ENCODE measurements around the gene SLC9A9.

The SLC9A9 gene

DNA sequence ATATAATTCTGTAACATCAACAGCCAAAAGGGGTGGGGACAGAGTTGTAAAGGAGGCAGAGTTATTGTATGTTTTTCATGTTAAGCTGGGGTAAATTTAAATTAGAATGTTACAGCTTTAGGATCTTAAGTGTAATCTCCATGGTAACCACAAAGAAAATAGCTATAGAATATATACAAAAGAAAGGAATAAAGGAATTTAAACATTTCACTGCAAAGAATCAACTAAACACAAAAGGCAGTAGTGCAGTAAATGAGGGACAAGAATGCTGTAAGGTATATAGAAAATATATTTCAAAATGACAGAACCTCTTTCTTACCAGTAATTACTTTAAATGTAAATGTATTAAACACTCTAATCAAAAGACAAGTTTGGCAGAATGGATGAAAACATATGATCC, 361.7 kb downstream of the SLC9A9 start:
- DNase-seq, result no peak

- DNase-seq, result no peak
Measured at GRCh38 chr3:143484846-143485512, 363.3 kb downstream of the SLC9A9 start.

GRCh38 chr3:143483214-143483613, 365.1 kb downstream of the SLC9A9 start:
- no peak for DNase-seq

DNA sequence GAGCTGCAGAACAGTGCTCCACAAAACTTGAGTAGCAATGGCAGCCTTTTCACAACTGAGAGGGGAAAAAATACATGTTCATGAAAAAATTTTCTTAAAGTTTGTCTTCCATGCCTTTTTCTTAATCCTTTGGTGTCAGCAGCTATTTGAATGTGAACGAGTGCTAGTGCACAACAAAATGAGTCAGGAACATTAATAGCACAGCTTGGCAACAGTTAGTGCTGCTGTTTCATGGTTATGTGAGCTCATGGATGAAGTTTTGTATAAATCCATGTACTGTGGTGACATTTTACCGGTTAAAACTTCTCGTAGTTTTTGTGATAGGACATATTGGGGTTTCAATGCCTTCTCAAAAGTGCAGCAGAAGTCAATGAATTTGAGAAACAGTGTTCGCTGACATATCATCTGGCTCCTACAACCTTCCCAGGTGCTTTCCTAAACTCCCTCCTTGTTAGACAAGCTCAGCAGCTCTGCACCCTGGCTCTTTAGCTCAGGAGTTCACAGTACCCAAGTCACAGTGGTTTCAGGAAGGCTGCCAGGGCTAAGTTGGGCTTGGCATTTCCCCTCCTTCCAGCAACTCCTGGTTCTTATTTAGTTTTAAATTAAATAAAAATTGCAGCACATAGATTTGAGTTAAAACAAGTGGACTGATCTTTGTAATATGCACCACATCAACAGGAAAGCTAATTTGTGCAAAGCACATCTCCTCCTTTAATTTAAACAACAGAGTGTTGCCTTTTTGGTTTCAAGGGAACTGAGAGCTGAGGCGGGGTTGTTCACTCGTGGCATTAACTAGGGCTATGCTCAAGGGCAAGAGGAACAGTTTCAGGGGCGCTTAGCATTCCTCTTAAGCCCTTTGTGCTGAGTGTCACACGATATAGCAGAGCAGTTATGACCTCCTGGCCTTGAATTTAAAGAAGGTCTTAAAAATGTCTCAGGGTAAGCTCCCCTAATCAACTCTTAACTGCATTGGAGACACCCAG, 365.9 kb downstream of the SLC9A9 start:
- no peak for DNase-seq

DNA sequence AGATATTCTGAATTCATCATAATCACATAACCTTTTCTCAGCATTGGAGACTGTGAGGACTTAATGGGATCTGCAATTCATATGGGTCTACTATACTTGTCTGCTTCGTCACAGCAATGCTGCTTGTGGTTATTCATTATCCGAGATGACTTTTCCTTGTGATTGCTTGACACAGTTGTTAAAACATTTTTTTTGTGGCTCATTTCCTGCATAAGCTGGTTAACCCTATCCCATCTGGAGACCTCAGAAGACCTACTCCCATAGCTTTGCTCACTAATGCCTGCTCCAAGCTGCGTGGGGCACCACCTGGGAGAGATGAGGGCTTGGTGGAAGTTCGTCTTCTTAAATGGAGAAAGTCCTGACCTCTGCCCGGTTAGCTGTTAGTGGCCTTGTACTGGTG, 367.9 kb downstream of the SLC9A9 start:
- no peak for DNase-seq

GRCh38 chr3:143479727-143480126, 368.5 kb downstream of the SLC9A9 start:
- no peak for DNase-seq

DNA sequence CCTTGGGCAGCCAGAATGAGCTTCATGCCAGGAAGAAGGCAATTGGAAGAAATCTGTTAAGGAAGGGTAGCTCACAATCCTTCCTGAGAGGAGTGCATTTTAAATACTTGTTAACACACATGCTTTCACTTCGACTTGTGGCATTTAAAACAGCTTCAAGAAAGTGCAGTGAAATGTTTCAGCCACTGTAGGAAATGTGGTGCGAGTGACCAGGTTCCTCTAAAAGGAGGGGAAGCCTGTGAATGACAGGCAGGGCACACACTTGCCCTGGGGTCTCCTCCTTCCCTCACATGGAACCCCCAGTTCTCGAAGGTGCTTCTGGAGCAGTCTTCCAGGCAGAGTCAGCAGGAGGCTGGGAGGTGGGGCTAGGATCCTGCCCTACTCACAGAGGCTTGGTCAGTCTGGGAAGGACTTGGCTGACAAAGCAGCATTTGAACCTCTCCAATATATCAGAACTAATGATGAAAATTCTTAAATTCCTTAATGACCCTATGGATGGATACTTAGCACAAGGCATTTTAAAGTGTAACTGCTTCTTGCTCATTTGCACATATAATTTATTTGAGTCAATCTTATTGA, 370.1 kb downstream of the SLC9A9 start:
- DNase-seq, result no peak

GRCh38 chr3:143476965-143477640, 371.2 kb downstream of the SLC9A9 start:
- no peak for DNase-seq

GRCh38 chr3:143475981-143476380, 372.3 kb downstream of the SLC9A9 start:
- no peak for DNase-seq

DNA sequence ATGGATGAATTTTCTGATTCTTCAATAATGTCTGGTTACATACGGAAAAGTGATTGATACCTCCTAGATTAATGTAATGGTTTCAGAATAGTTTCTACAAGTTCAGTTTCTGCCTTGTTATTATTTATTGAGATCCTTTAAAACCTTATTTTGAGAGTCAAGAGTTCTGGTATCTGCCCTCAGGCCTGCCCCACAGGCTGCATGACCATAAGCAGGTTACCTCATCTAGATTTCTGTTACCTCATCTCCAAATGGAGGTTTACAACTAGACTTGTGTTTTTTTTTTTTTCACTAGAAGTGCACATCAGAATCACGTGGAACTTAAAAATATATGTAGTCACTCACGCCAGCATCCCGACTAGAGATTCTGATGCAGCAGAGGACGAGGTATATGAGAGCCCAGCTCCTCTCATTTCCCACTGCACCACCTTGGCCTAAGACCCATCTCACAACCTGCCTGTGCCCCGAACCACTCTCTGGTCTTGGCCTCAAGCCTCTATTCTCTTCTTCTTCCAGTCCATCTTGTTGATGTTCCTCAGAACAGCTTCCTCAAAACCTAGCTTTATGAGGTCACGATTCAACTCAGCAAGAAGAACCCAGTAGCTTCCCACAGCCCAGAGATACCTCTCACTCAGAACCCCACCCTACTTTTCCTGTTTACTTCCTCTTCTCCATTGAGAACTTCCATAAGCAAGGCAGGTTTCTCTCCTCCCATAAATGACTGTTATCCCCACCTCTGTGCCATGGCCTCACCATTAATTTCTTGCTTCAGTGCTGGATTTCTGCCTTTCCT, 375.3 kb downstream of the SLC9A9 start:
- no peak for DNase-seq

DNA sequence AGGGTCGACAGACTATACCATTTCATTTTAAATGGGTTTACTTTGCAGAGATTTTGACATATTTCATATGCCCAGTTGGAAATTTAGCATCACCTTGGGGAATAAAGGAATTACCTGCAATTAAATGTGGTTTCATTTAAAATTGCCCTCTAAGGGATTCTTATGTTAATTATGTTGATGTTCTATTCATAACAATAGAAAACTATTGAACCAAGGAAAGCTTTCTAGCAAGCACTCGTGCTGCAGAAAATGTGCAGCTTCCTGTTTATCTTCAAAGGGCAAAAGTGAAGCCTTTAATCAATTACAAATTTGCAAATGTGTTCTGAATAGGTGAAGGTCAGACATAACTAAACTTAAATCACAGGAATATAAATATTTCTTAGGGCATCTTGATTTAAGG, 376.6 kb downstream of the SLC9A9 start:
- peak in 1 of 2 experiments; percentile 22 for DNase-seq

DNA sequence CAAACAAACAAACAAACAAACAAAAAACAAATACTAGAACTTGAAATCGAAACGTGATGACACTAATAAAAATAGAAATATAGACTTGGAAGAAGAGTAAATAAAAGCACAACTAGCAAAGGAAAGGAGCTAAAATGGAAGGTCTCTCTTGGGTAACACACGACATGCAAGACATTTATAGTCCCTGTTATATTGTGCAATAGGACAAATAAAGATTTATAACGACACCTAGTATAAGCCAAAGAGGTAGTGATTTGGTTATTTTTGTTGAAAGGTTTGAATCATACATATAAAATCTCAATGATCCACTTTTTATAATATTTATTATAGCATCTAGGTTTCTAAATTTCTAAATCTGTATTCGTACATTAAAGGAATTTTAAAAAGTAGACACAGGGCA, 379.1 kb downstream of the SLC9A9 start:
- DNase-seq, result no peak

- DNase-seq, result no peak
Measured at GRCh38 chr3:143465666-143466065, 382.6 kb downstream of the SLC9A9 start.

DNA sequence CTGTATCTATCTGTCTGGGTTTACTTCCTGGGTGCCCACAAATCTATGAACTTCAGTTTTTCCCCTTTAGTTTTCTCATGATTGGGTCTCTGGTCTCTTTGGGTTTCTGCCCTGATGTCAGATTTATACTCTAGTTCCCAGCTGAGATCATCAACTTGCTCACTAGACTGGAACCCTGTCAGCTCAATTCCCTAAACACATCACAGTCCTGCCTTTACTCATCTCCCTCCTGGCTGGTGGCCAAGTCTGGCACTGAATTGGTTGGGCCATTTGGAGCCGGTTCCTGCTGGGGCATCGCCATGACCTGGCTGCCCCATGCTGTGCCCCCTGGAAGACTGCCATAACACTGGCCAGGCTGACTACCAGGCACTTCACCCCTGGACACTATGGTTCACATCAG, 383.4 kb downstream of the SLC9A9 start:
- peak; percentile 35 to 76 for DNase-seq

DNA sequence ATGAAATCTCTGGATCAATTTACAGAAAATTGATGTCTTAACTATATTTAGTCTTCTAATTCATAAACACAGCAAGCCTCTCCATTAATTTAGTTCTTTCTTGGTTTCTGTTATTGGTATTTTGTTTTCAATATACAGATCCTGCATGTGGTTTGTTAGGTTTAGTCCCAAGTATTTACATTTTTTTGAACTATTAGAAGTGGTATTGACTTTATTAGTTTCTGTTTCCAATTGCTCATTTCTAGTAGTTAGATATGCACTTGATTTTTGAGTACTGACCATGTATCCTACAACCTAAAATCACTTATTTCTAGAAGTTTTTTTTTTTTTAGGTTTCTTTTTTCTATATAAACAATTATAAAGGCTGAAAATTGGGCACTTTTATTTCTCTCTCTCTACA, 392.8 kb downstream of the SLC9A9 start:
- no peak for DNase-seq

DNA sequence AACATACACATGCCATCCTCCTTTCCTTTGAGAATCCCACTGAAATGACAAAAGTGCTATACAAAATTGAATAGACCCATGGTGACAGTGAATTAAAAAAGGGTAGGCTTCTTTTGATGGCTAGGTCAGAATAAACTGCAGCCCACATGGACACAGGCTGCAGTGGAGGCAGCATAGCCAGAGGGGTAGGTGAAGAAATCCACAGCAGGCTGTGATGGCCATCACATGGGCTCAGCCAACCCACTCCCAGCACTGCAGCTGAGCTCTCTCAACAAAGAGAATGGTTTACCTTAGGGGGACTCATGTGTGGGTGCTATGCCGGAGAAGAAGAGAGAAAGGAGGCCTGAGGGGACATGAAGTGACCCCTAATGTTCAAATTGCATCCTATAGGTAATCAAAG, 397.6 kb downstream of the SLC9A9 start:
- DNase-seq, result no peak

DNA sequence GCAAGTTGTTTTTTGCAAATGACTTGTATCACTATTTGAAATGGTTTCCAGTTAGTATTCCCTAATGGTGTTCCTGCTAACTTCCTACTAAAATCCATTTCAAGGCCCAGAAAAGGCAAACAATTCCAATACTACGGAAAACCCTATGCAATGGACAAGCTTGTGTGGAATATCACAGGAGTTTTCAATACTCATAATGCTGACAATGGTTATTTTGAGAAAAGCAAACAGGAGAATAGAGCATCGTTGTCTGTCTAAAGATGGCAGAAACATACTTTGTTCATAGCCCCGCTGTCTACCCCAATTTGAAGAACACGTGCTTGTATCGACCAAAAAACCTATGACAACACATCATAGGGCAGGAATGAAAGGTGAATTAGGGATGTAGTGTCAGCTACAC, 400.8 kb downstream of the SLC9A9 start:
- DNase-seq, result no peak

GRCh38 chr3:143445118-143445517, 403.1 kb downstream of the SLC9A9 start:
- DNase-seq, result no peak

GRCh38 chr3:143443851-143444331, 404.4 kb downstream of the SLC9A9 start:
- no peak for DNase-seq

DNA sequence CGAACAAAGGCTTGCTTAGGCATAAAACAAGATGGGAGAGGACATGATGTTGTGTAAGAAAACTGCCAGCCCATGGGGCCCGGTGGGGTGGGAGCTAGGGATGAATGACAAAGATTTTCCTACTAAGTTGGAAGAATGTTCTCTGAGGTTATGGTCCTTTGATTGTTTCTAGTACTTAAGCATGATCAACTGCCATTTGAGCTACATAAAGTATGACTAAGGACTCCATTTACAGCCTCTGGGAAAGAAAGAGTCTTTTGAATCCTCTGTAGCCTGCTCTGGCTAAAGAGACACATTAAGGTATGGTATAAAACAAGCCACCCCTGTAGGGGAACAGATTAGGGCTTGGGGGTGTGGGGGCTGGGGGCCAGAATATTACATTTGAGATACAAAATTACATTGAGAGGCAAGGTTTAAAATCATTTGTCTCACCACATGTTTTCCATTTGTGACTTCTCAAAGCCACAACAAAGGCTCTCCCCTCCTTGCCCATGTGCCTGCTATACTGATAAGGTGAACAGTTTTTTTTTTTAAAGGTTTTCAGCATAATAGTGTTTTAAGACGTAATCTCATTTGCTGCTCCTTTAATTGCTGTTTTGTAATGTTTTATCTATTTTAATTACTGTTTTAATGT, 405.3 kb downstream of the SLC9A9 start:
- no peak for DNase-seq

- no peak for DNase-seq
Measured at GRCh38 chr3:143441516-143442171, 406.6 kb downstream of the SLC9A9 start.
